Stimulated activated CD4-positive, alpha-beta T cell treated with anti-CD3 and anti-CD28 coated beads, Interleukin-2, amount 100 ng/mL, for 24 hours (primary cell): ENCODE results near the gene LDAH.

Experiments
- DNase-seq, 2 donors: peaks; one replicate each; pipeline ENCODE4 v3.0.0-alpha.2; 2020

LDAH gene

GRCh38 chr2:20650877-20651730 lies 171.8 kb downstream of the LDAH start, which contains the start of gene HS1BP3:
Gene HS1BP3, minus strand, starts transcription at chr2:20651098. Its CDS starts 35 bp downstream, at chr2:20651063.
- DNase-seq = peak; percentile 86 to 88

- DNase-seq = peak in 1 of 2 donors; percentile 17
These were observed 172.5 kb downstream of the LDAH start for GRCh38 chr2:20650393-20650876.

- DNase-seq = no peak
These were observed 172.9 kb downstream of the LDAH start for GRCh38 chr2:20649976-20650375.

- no peak for DNase-seq
These were observed 173.3 kb downstream of the LDAH start for GRCh38 chr2:20649576-20649975.

GRCh38 chr2:20648831-20649230 lies 174.1 kb downstream of the LDAH start:
- no peak for DNase-seq

GRCh38 chr2:20648206-20648605 lies 174.7 kb downstream of the LDAH start:
- no peak for DNase-seq

GRCh38 chr2:20647738-20648137 lies 175.2 kb downstream of the LDAH start:
- no peak for DNase-seq

GRCh38 chr2:20647211-20647610 lies 175.7 kb downstream of the LDAH start:
- DNase-seq = no peak

- no peak for DNase-seq
These were observed 176.5 kb downstream of the LDAH start for GRCh38 chr2:20646446-20646845.

GRCh38 chr2:20645761-20646160 lies 177.1 kb downstream of the LDAH start:
- DNase-seq = no peak

GRCh38 chr2:20645301-20645701 lies 177.6 kb downstream of the LDAH start:
- DNase-seq = no peak

GRCh38 chr2:20643826-20644225 lies 179.1 kb downstream of the LDAH start:
- no peak for DNase-seq

- DNase-seq = no peak
These were observed 179.8 kb downstream of the LDAH start for GRCh38 chr2:20643060-20643459.

- DNase-seq = peak; percentile 80 to 82
These were observed 180.6 kb downstream of the LDAH start for GRCh38 chr2:20642055-20642971.

GRCh38 chr2:20641123-20641985 lies 181.5 kb downstream of the LDAH start:
- no peak for DNase-seq

- DNase-seq = no peak
These were observed 182.3 kb downstream of the LDAH start for GRCh38 chr2:20640411-20641122.

- no peak for DNase-seq
These were observed 184.1 kb downstream of the LDAH start for GRCh38 chr2:20638646-20639430.

GRCh38 chr2:20638014-20638413 lies 184.9 kb downstream of the LDAH start:
- DNase-seq = no peak

GRCh38 chr2:20637147-20637546 lies 185.8 kb downstream of the LDAH start:
- no peak for DNase-seq

GRCh38 chr2:20635675-20636584 lies 187.0 kb downstream of the LDAH start:
- peak; percentile 46 to 64 for DNase-seq
